HEK293 (cell line): ENCODE results near the gene PEX7.

Source experiments
- CTCF ChIA-PET: fragments of 350-600 bp; formaldehyde crosslinking; extraction: SDS; loops from one replicate; lab custom pipeline; 2021; ENCODE audit warnings: antibody characterized with exemption; lab: Yijun Ruan, JAX
- POLR2A ChIA-PET: fragments of 300-600 bp; formaldehyde crosslinking; extraction: SDS; loops from one replicate; lab custom pipeline; 2020; ENCODE audit warnings: antibody characterized with exemption, inconsistent platforms; lab: Yijun Ruan, JAX
- H3K27ac ChIP-seq: fragments of 200-500 bp; sonication (Bioruptor generic); 2 replicates; pipeline ENCODE4 v1.5.1; 2014; ENCODE audit warnings: low read depth, low read length, control low read depth, inconsistent platforms; ENCODE audit errors: extremely low read depth
- H3K36me3 ChIP-seq, 2 experiments: fragments of 200-500 bp in 1 of 2; sonication (Bioruptor generic) in 1 of 2; 1 replicate in 1 of 2; 2 replicates in 1 of 2; pipeline ENCODE4 v1.5.1; 2014 to 2017; ENCODE audit warnings: inconsistent platforms in 2 of 2, low read length in 2 of 2; ENCODE audit not compliant: control insufficient read depth in 2 of 2, insufficient read depth in 1 of 2
- H3K4me1 ChIP-seq: fragments of 200-500 bp; sonication (Bioruptor generic); 2 replicates; pipeline ENCODE4 v1.5.1; 2014; ENCODE audit warnings: mild to moderate bottlenecking, low read length, inconsistent platforms; ENCODE audit not compliant: control insufficient read depth, insufficient read depth
- H3K4me3 ChIP-seq: 2 replicates; pipeline ENCODE4 v1.5.1; 2011; ENCODE audit warnings: low read depth, mild to moderate bottlenecking, control low read depth, low read length, moderate library complexity
- H3K9me3 ChIP-seq: fragments of 200-500 bp; sonication (Bioruptor generic); 2 replicates; pipeline ENCODE4 v1.5.1; 2014; ENCODE audit warnings: low read depth, low read length, inconsistent platforms; ENCODE audit not compliant: control insufficient read depth, insufficient read depth
- BCL11A ChIP-seq: fragments of 450-650 bp; formaldehyde crosslinking; IDR thresholded peaks from 2 replicates; pipeline ENCODE4 v1.5.1; 2016; ENCODE audit warnings: low read depth, missing biosample characterization, missing genetic modification characterization
- KLF16 ChIP-seq: fragments of 450-650 bp; formaldehyde crosslinking; IDR thresholded peaks from 2 replicates; pipeline ENCODE4 v1.5.1; 2017; ENCODE audit warnings: missing biosample characterization, missing genetic modification characterization
- KLF9 ChIP-seq: fragments of 450-650 bp; formaldehyde crosslinking; IDR thresholded peaks from 2 replicates; pipeline ENCODE4 v1.5.1; 2016; ENCODE audit warnings: missing biosample characterization, missing genetic modification characterization, low read depth
- SCRT2 ChIP-seq: fragments of 450-650 bp; formaldehyde crosslinking; IDR thresholded peaks from 2 replicates; pipeline ENCODE4 v1.5.1; 2016; ENCODE audit warnings: missing biosample characterization, missing genetic modification characterization
- ZBTB21 ChIP-seq: fragments of 450-650 bp; formaldehyde crosslinking; IDR thresholded peaks from 2 replicates; pipeline ENCODE4 v1.5.1; 2017; ENCODE audit warnings: missing biosample characterization, missing genetic modification characterization
- ZFP69B ChIP-seq: fragments of 450-650 bp; formaldehyde crosslinking; IDR thresholded peaks from 2 replicates; pipeline ENCODE4 v1.5.1; 2016; ENCODE audit warnings: missing biosample characterization, missing genetic modification characterization
- ZNF138 ChIP-seq: fragments of 450-650 bp; formaldehyde crosslinking; IDR thresholded peaks from 2 replicates; pipeline ENCODE4 v1.5.1; 2016; ENCODE audit warnings: missing biosample characterization, missing genetic modification characterization, borderline replicate concordance
- ZNF169 ChIP-seq: fragments of 450-650 bp; formaldehyde crosslinking; IDR thresholded peaks from 2 replicates; pipeline ENCODE4 v1.5.1; 2016; ENCODE audit warnings: missing biosample characterization, missing genetic modification characterization
- ZNF2 ChIP-seq: fragments of 450-650 bp; formaldehyde crosslinking; IDR thresholded peaks from 2 replicates; pipeline ENCODE4 v1.5.1; 2016; ENCODE audit warnings: missing biosample characterization, missing genetic modification characterization
- ZNF37A ChIP-seq: fragments of 450-650 bp; IDR thresholded peaks from 2 replicates; pipeline ENCODE4 v1.5.1; 2018; ENCODE audit warnings: missing biosample characterization, missing genetic modification characterization
- ZNF473 ChIP-seq: fragments of 450-650 bp; formaldehyde crosslinking; IDR thresholded peaks from 2 replicates; pipeline ENCODE4 v1.5.1; 2017; ENCODE audit warnings: missing biosample characterization, missing genetic modification characterization
- ZNF501 ChIP-seq: fragments of 450-650 bp; formaldehyde crosslinking; IDR thresholded peaks from 2 replicates; pipeline ENCODE4 v1.5.1; 2016; ENCODE audit warnings: missing biosample characterization, missing genetic modification characterization
- ZNF548 ChIP-seq: fragments of 450-650 bp; formaldehyde crosslinking; IDR thresholded peaks from 2 replicates; pipeline ENCODE4 v1.5.1; 2016; ENCODE audit warnings: missing biosample characterization, missing genetic modification characterization
- ZNF560 ChIP-seq: fragments of 450-650 bp; formaldehyde crosslinking; IDR thresholded peaks from 2 replicates; pipeline ENCODE4 v1.5.1; 2017; ENCODE audit warnings: missing biosample characterization, missing genetic modification characterization, borderline replicate concordance
- ZNF596 ChIP-seq: fragments of 450-650 bp; IDR thresholded peaks from 2 replicates; pipeline ENCODE4 v1.5.0; 2018; ENCODE audit warnings: missing biosample characterization, mild to moderate bottlenecking, missing genetic modification characterization, moderate library complexity
- ZNF677 ChIP-seq: fragments of 450-650 bp; IDR thresholded peaks from 2 replicates; pipeline ENCODE4 v1.5.0; 2018; ENCODE audit warnings: missing biosample characterization, mild to moderate bottlenecking, missing genetic modification characterization, moderate library complexity
- ZNF785 ChIP-seq: fragments of 450-650 bp; formaldehyde crosslinking; IDR thresholded peaks from 2 replicates; pipeline ENCODE4 v1.5.1; 2016; ENCODE audit warnings: missing biosample characterization, missing genetic modification characterization
- ZXDB ChIP-seq: fragments of 450-650 bp; formaldehyde crosslinking; IDR thresholded peaks from 2 replicates; pipeline ENCODE4 v1.5.1; 2016; ENCODE audit warnings: missing biosample characterization, missing genetic modification characterization
- TF ChIP-seq, protein P1 (sequence below): fragments of 450-650 bp; formaldehyde crosslinking; IDR thresholded peaks from 2 replicates; pipeline ENCODE4 v1.5.1; 2016; ENCODE audit warnings: missing biosample characterization, missing genetic modification characterization
- TF ChIP-seq, protein P2 (sequence below): fragments of 450-650 bp; formaldehyde crosslinking; IDR thresholded peaks from 2 replicates; pipeline ENCODE4 v1.5.1; 2017; ENCODE audit warnings: missing biosample characterization, missing genetic modification characterization
- TF ChIP-seq, protein P3 (sequence below): fragments of 450-650 bp; formaldehyde crosslinking; IDR thresholded peaks from 2 replicates; pipeline ENCODE4 v1.5.1; 2016; ENCODE audit warnings: missing biosample characterization, missing genetic modification characterization
- TF ChIP-seq, protein P4 (sequence below): fragments of 450-650 bp; formaldehyde crosslinking; IDR thresholded peaks from 2 replicates; pipeline ENCODE4 v1.5.1; 2016; ENCODE audit warnings: missing biosample characterization, missing genetic modification characterization, borderline replicate concordance

The PEX7 gene

DNA sequence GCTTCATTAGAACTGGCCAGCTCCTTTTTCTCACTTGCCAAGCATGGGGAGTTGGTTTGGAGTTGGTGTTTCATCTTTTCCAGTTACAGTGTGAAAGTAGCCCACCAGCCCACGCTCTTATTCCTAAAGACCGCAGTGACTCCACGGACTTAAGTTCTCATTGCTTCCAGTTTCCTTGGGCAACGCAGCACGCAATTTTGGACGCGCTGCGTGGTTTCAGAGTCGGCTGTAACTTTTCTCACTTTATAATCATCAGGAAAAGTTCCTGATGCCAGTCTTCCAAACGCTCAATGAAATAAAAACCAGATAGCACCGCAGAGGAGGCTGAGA lies 381 bp upstream of the PEX7 start:
- ChIA-PET CTCF (interaction anchor here (0.5 to 1.6 kb wide), 10 partner anchors 13 to 372 kb away, joined by 3 to 9 read pairs (median 3); partner anchors contain the start of genes MAP3K5 and MAP7), POLR2A (interaction anchor here (0.6 to 3.0 kb wide), 5 partner anchors 21 to 403 kb away, joined by 3 to 14 read pairs (median 4); partner anchors contain the start of gene MAP3K5)
- Histone ChIP-seq H3K4me3 (peak overlapping the region; percentile 74), H3K27ac (no peak overlapping the region), H3K4me1 (no peaks in the 10 kb centered on the region), H3K36me3 (peaks cover 6 to 16% of the 10 kb centered on the region in 2 experiments), H3K9me3 (no peaks in the 10 kb centered on the region)
- TF ChIP-seq ZNF677 (tag by site-specific recombination) (no peak), BCL11A (tag by site-specific recombination) (no peak), ZNF501 (tag by site-specific recombination) (0 out of 2 replicates have a peak, but pooled peaks have one; percentile 31), KLF16 (tag by site-specific recombination) (no peak), ZBTB21 (tag by site-specific recombination) (peak; percentile 20; the same call in 1 of the 2 replicates)
- TF ChIP-seq, protein P1, sequence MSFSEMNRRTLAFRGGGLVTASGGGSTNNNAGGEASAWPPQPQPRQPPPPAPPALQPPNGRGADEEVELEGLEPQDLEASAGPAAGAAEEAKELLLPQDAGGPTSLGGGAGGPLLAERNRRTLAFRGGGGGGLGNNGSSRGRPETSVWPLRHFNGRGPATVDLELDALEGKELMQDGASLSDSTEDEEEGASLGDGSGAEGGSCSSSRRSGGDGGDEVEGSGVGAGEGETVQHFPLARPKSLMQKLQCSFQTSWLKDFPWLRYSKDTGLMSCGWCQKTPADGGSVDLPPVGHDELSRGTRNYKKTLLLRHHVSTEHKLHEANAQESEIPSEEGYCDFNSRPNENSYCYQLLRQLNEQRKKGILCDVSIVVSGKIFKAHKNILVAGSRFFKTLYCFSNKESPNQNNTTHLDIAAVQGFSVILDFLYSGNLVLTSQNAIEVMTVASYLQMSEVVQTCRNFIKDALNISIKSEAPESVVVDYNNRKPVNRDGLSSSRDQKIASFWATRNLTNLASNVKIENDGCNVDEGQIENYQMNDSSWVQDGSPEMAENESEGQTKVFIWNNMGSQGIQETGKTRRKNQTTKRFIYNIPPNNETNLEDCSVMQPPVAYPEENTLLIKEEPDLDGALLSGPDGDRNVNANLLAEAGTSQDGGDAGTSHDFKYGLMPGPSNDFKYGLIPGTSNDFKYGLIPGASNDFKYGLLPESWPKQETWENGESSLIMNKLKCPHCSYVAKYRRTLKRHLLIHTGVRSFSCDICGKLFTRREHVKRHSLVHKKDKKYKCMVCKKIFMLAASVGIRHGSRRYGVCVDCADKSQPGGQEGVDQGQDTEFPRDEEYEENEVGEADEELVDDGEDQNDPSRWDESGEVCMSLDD (tag by site-specific recombination) = no peak
- TF ChIP-seq, protein P2, sequence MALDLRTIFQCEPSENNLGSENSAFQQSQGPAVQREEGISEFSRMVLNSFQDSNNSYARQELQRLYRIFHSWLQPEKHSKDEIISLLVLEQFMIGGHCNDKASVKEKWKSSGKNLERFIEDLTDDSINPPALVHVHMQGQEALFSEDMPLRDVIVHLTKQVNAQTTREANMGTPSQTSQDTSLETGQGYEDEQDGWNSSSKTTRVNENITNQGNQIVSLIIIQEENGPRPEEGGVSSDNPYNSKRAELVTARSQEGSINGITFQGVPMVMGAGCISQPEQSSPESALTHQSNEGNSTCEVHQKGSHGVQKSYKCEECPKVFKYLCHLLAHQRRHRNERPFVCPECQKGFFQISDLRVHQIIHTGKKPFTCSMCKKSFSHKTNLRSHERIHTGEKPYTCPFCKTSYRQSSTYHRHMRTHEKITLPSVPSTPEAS (tag by site-specific recombination) = no peak

DNA sequence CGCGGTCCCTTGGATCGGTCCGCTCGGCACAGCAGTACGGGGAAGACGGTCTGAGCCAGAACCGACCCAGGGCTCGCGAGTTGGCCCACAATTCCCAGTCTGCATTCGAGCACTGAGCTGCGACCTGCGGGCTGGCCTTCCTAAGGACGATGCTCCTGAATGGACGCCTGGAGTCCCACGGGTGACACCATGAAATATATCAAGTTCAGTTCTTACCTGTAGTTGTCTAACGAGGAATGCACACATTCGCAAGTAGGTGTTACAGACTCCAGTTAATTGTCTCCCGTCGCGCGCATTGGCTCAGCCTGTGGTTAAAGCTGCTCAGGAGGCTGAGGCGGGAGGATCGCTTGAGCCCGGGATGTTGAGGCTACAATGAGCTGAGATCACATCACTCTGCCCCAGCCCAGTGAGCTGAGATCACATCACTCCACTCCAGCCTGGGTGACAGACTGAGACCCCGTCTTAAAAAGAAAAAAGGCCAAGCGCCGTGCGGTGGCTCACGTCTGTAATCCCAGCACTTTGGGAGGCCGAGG lies 802 bp downstream of the PEX7 start:
- H3K4me3 ChIP-seq = peak overlapping the region; percentile 74
- TF ChIP-seq SCRT2 (tag by site-specific recombination) = no peak
- no peak for TF ChIP-seq ZNF473
- no peak for TF ChIP-seq ZNF560 (tag by site-specific recombination)
- TF ChIP-seq, protein P3, sequence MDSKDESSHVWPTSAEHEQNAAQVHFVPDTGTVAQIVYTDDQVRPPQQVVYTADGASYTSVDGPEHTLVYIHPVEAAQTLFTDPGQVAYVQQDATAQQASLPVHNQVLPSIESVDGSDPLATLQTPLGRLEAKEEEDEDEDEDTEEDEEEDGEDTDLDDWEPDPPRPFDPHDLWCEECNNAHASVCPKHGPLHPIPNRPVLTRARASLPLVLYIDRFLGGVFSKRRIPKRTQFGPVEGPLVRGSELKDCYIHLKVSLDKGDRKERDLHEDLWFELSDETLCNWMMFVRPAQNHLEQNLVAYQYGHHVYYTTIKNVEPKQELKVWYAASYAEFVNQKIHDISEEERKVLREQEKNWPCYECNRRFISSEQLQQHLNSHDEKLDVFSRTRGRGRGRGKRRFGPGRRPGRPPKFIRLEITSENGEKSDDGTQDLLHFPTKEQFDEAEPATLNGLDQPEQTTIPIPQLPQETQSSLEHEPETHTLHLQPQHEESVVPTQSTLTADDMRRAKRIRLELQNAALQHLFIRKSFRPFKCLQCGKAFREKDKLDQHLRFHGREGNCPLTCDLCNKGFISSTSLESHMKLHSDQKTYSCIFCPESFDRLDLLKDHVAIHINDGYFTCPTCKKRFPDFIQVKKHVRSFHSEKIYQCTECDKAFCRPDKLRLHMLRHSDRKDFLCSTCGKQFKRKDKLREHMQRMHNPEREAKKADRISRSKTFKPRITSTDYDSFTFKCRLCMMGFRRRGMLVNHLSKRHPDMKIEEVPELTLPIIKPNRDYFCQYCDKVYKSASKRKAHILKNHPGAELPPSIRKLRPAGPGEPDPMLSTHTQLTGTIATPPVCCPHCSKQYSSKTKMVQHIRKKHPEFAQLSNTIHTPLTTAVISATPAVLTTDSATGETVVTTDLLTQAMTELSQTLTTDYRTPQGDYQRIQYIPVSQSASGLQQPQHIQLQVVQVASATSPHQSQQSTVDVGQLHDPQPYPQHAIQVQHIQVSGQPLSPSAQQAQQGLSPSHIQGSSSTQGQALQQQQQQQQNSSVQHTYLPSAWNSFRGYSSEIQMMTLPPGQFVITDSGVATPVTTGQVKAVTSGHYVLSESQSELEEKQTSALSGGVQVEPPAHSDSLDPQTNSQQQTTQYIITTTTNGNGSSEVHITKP (tag by site-specific recombination) = no peak
- TF ChIP-seq ZXDB (tag by site-specific recombination) = peak; percentile 4; the same call in 1 of the 2 replicates
- TF ChIP-seq ZNF548 (tag by site-specific recombination) = no peak
- TF ChIP-seq ZNF169 (tag by site-specific recombination) = no peak
- TF ChIP-seq ZNF37A (tag by site-specific recombination) = no peak
- peak; percentile 81 for TF ChIP-seq ZNF2
- TF ChIP-seq ZNF785 (tag by site-specific recombination) = no peak
- TF ChIP-seq ZNF596 = no peak
- TF ChIP-seq, protein P4, sequence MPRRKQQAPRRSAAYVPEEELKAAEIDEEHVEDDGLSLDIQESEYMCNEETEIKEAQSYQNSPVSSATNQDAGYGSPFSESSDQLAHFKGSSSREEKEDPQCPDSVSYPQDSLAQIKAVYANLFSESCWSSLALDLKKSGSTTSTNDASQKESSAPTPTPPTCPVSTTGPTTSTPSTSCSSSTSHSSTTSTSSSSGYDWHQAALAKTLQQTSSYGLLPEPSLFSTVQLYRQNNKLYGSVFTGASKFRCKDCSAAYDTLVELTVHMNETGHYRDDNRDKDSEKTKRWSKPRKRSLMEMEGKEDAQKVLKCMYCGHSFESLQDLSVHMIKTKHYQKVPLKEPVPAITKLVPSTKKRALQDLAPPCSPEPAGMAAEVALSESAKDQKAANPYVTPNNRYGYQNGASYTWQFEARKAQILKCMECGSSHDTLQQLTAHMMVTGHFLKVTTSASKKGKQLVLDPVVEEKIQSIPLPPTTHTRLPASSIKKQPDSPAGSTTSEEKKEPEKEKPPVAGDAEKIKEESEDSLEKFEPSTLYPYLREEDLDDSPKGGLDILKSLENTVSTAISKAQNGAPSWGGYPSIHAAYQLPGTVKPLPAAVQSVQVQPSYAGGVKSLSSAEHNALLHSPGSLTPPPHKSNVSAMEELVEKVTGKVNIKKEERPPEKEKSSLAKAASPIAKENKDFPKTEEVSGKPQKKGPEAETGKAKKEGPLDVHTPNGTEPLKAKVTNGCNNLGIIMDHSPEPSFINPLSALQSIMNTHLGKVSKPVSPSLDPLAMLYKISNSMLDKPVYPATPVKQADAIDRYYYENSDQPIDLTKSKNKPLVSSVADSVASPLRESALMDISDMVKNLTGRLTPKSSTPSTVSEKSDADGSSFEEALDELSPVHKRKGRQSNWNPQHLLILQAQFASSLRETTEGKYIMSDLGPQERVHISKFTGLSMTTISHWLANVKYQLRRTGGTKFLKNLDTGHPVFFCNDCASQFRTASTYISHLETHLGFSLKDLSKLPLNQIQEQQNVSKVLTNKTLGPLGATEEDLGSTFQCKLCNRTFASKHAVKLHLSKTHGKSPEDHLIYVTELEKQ (tag by site-specific recombination) = no peak
- TF ChIP-seq ZFP69B (tag by site-specific recombination) = no peak
- TF ChIP-seq KLF9 (tag by site-specific recombination) = no peak; the same call in 1 of the 2 replicates
- no peak for TF ChIP-seq ZNF138 (tag by site-specific recombination)
- ChIA-PET POLR2A (interaction anchor here (1.4 to 3.0 kb wide), 2 partner anchors 31 to 179 kb away, joined by 4 to 14 read pairs; partner anchors contain the start of gene MAP3K5), CTCF (interaction anchor here (0.6 to 1.7 kb wide), 10 partner anchors 12 to 406 kb away, joined by 3 to 9 read pairs (median 3); no protein-coding TSS in a partner anchor)
- no peaks in the 10 kb centered on the region for H3K4me1 ChIP-seq
- H3K9me3 ChIP-seq = no peaks in the 10 kb centered on the region
- H3K36me3 ChIP-seq = peaks cover 11 to 25% of the 10 kb centered on the region in 2 experiments
- peak overlapping the region; percentile 80; the same call in 1 of the 2 replicates for H3K27ac ChIP-seq
